ENCODE data around the gene ZSCAN20. TPM values are rescaled to one million over a fixed set of nuclear protein-coding genes. Genes with fewer than 3 reads are reported as not detected.

ZSCAN20 gene
- total RNA-seq, 1 experiment from 2014 or later = 9.0 TPM

DNA sequence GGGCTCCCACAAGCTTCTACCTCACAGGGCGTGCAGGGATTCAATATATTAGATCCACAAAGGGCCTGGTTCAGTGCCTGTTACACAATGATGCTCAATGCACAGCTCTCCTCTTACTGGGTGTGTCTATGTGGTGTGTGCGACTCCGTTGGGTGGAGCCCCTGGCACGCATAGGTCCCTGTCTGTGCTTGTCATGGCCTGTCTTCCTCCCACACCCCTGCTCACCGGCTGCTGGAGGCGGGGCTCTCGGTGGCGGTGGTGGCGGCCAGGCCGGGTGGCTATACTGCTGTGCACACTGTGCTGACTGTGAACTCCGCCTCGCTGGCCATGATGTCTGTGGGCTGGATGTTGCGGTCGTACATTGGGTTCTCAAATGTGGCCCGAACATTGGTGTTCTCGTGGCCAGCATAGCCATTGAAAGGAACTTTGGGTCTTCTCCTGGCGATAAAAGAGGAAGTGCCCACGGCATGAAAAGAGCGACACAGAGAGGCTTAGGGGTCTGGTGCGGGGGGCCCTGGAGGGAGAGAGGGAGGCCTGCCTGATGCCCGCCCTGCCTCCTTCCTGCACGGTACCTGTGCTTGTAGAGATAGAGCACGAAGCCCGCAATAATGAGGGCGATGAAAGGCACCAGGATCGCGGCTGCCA is 46.9 kb downstream of the ZSCAN20 start:
- no TSS peak for BruUV-seq (replicated peaks)

More for the DNA sequence above, 46.9 kb downstream of the ZSCAN20 start:
- Histone ChIP-seq H3K9ac (ENCODE audit: low read length) (no peak overlapping the region), H3K27me3 (ENCODE audit: insufficient read depth, low read length) (no peaks in the 10 kb centered on the region), H3K9me2 (ENCODE audit: insufficient read depth) (no peaks in the 10 kb centered on the region), H3K79me2 (ENCODE audit: insufficient read depth, low read length) (no peaks in the 10 kb centered on the region), H3K36me3 (ENCODE audit: control insufficient read depth in 1 of 2, insufficient read depth in 2 of 2, low read length in 2 of 2) (no peaks in the 10 kb centered on the region), H2AFZ (ENCODE audit: low read depth, low read length, poor library complexity, severe bottlenecking) (no peak overlapping the region), H3K4me3 (replicated peaks in 1 of 2; ENCODE audit: low read depth in 1 of 2, low read length in 2 of 2) (no peak overlapping the region), H4K20me1 (ENCODE audit: insufficient read depth) (no peaks in the 10 kb centered on the region), H3K4me2 (ENCODE audit: low read length) (no peak overlapping the region), H3K9me3 (ENCODE audit: control insufficient read depth in 1 of 2, insufficient read depth in 1 of 2, low read depth in 1 of 2, low read length in 2 of 2) (no peaks in the 10 kb centered on the region), H3K4me1 (ENCODE audit: control insufficient read depth in 1 of 2, insufficient read depth in 2 of 2, low read length in 2 of 2) (peaks cover 10 to 15% of the 10 kb centered on the region in 2 experiments; a peak in 3 of 4 replicates), H3K27ac (ENCODE audit: low read depth, low read length) (no peak overlapping the region)
- ChIA-PET RAD21 (ENCODE audit: low non-redundant PET in 1 of 2, low total read pairs in 2 of 2, uncharacterized antibody in 2 of 2, unreplicated experiment in 2 of 2) (no interaction called here), CTCF (no interaction called here), POLR2A (no interaction called here)
- TF ChIP-seq FOSL1 (IDR thresholded peaks at IDR 0.05; ENCODE audit: low read depth) (no peak), SIN3A (IDR thresholded peaks at IDR 0.05; ENCODE audit: low read depth) (no peak), MAX (IDR thresholded peaks at IDR 0.05) (no peak), EZH2phosphoT487 (IDR thresholded peaks at IDR 0.05; ENCODE audit: borderline replicate concordance) (no peak), ATF3 (IDR thresholded peaks at IDR 0.05) (no peak), TCF7L2 (IDR thresholded peaks at IDR 0.05; ENCODE audit: borderline replicate concordance, extremely low read depth, insufficient read depth, insufficient read length) (no peak), EZH2 (IDR thresholded peaks at IDR 0.05) (no peak), POLR2AphosphoS5 (IDR thresholded peaks at IDR 0.05; ENCODE audit: low read depth, low read length) (no peak), ZNF274 (IDR thresholded peaks at IDR 0.05; ENCODE audit: low read depth, low read length) (no peak), EGR1 (IDR thresholded peaks at IDR 0.05; ENCODE audit: low read depth) (no peak), RAD21 (IDR thresholded peaks at IDR 0.05; ENCODE audit: low read depth) (no peak), CBX3 (IDR thresholded peaks at IDR 0.05; ENCODE audit: low read depth) (no peak), SP1 (IDR thresholded peaks at IDR 0.05; ENCODE audit: low read depth) (no peak), JUND (IDR thresholded peaks at IDR 0.05) (no peak)
- TF ChIP-seq, protein P1, sequence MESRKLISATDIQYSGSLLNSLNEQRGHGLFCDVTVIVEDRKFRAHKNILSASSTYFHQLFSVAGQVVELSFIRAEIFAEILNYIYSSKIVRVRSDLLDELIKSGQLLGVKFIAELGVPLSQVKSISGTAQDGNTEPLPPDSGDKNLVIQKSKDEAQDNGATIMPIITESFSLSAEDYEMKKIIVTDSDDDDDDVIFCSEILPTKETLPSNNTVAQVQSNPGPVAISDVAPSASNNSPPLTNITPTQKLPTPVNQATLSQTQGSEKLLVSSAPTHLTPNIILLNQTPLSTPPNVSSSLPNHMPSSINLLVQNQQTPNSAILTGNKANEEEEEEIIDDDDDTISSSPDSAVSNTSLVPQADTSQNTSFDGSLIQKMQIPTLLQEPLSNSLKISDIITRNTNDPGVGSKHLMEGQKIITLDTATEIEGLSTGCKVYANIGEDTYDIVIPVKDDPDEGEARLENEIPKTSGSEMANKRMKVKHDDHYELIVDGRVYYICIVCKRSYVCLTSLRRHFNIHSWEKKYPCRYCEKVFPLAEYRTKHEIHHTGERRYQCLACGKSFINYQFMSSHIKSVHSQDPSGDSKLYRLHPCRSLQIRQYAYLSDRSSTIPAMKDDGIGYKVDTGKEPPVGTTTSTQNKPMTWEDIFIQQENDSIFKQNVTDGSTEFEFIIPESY (IDR thresholded peaks at IDR 0.05; ENCODE audit: extremely low read depth, insufficient replicate concordance, low read length) = no peak
- TF ChIP-seq, protein P2, sequence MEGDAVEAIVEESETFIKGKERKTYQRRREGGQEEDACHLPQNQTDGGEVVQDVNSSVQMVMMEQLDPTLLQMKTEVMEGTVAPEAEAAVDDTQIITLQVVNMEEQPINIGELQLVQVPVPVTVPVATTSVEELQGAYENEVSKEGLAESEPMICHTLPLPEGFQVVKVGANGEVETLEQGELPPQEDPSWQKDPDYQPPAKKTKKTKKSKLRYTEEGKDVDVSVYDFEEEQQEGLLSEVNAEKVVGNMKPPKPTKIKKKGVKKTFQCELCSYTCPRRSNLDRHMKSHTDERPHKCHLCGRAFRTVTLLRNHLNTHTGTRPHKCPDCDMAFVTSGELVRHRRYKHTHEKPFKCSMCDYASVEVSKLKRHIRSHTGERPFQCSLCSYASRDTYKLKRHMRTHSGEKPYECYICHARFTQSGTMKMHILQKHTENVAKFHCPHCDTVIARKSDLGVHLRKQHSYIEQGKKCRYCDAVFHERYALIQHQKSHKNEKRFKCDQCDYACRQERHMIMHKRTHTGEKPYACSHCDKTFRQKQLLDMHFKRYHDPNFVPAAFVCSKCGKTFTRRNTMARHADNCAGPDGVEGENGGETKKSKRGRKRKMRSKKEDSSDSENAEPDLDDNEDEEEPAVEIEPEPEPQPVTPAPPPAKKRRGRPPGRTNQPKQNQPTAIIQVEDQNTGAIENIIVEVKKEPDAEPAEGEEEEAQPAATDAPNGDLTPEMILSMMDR (IDR thresholded peaks at IDR 0.05 in 2 of 3, conservative IDR thresholded peaks at IDR 0.05 in 1 of 3; ENCODE audit: borderline replicate concordance in 1 of 3, insufficient read depth in 1 of 3, low read depth in 2 of 3, low read length in 2 of 3) = no peak
- TF ChIP-seq, protein P3, sequence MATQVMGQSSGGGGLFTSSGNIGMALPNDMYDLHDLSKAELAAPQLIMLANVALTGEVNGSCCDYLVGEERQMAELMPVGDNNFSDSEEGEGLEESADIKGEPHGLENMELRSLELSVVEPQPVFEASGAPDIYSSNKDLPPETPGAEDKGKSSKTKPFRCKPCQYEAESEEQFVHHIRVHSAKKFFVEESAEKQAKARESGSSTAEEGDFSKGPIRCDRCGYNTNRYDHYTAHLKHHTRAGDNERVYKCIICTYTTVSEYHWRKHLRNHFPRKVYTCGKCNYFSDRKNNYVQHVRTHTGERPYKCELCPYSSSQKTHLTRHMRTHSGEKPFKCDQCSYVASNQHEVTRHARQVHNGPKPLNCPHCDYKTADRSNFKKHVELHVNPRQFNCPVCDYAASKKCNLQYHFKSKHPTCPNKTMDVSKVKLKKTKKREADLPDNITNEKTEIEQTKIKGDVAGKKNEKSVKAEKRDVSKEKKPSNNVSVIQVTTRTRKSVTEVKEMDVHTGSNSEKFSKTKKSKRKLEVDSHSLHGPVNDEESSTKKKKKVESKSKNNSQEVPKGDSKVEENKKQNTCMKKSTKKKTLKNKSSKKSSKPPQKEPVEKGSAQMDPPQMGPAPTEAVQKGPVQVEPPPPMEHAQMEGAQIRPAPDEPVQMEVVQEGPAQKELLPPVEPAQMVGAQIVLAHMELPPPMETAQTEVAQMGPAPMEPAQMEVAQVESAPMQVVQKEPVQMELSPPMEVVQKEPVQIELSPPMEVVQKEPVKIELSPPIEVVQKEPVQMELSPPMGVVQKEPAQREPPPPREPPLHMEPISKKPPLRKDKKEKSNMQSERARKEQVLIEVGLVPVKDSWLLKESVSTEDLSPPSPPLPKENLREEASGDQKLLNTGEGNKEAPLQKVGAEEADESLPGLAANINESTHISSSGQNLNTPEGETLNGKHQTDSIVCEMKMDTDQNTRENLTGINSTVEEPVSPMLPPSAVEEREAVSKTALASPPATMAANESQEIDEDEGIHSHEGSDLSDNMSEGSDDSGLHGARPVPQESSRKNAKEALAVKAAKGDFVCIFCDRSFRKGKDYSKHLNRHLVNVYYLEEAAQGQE (IDR thresholded peaks at IDR 0.05; ENCODE audit: low read depth) = no peak
- intact Hi-C loops (cut with micrococcal nuclease) = no loop called here
- DNase-seq (ENCODE audit: low read depth, low spot score) = no peak
- ATAC-seq = peak; percentile 43; the same call in 1 of the 2 replicates

Data from HCT116 (cell line).